HepG2 (cell line): ENCODE data around the gene ARHGAP10. TPM values are rescaled to one million over a fixed set of nuclear protein-coding genes. Genes with fewer than 3 reads are reported as not detected.

Source experiments
- ATAC-seq: fragments of 200-7000 bp; cut with Tn5 transposase; 3 replicates; pipeline ENCODE4 v1.9.1; 2020; ENCODE audit warnings: mild to moderate bottlenecking, moderate library complexity
- BruUV-seq: library from RNA; stranded (reverse); fragments of 400-500 nt; replicated peaks from 2 replicates; lab custom pipeline; 2021; lab: Mats Ljungman, UMichigan
- CTCF ChIA-PET: fragments of 300-600 bp; formaldehyde crosslinking; extraction: SDS; loops from one replicate; lab custom pipeline; 2021; ENCODE audit warnings: low total read pairs, inconsistent platforms, low intra/inter-chr PET ratio; lab: Yijun Ruan, JAX
- POLR2A ChIA-PET: fragments of 350-600 bp; sonication (Branson Sonifier 250); formaldehyde crosslinking; loops from one replicate; lab custom pipeline; 2020; ENCODE audit warnings: antibody characterized with exemption, inconsistent platforms; lab: Yijun Ruan, JAX
- DNase-seq: peaks from one replicate; pipeline ENCODE4 v3.0.0-alpha.2; 2015; ENCODE audit warnings: low spot score
- FAIRE-seq: peaks from 3 replicates; lab custom pipeline; 2011; peaks lifted over from hg19 to GRCh38; lab: Jason Lieb, UNC
- H2AFZ ChIP-seq: one replicate; pipeline ENCODE4 v1.6.1; 2011; ENCODE audit warnings: low read length, inconsistent platforms
- H3K27ac ChIP-seq: fragments of 300-600 bp; 3 replicates; pipeline ENCODE4 v1.8.0; 2011; ENCODE audit warnings: mixed run types, mild to moderate bottlenecking, mixed read lengths, low read length, inconsistent platforms; ENCODE audit not compliant: insufficient read depth; ENCODE audit errors: extremely low read length
- H3K27me3 ChIP-seq, 2 experiments: fragments of 200-600 bp in 1 of 2; 2 replicates in 1 of 2; 3 replicates in 1 of 2; pipeline versions ENCODE4 v1.6.0 to v1.8.0; 2011; ENCODE audit warnings: low read length in 2 of 2, mild to moderate bottlenecking in 2 of 2, moderate library complexity in 2 of 2, inconsistent platforms in 1 of 2; ENCODE audit not compliant: insufficient read depth in 2 of 2, control insufficient read depth in 1 of 2
- H3K36me3 ChIP-seq, 2 experiments: fragments of 200-600 bp in 1 of 2; replicated peaks in 1 of 2; 2 replicates in 1 of 2; 3 replicates in 1 of 2; pipeline versions ENCODE4 v1.5.1 to v1.8.0; 2011; ENCODE audit warnings: low read length in 2 of 2, inconsistent platforms in 1 of 2; ENCODE audit not compliant: insufficient read depth in 2 of 2, control insufficient read depth in 1 of 2
- H3K4me1 ChIP-seq: 2 replicates; pipeline ENCODE4 v1.5.1; 2012; ENCODE audit warnings: low read length, inconsistent platforms; ENCODE audit not compliant: insufficient read depth
- H3K4me2 ChIP-seq: 2 replicates; pipeline ENCODE4 v1.6.0; 2011; ENCODE audit warnings: low read depth, low read length, inconsistent platforms
- H3K4me3 ChIP-seq, 3 experiments: fragments of 200-600 bp in 1 of 3; sonication (generic), shearing (Covaris generic) in 1 of 3; replicated peaks in 1 of 3; 2 replicates each; pipeline ENCODE4 v1.5.1; 2011 to 2016; ENCODE audit warnings: low read length in 3 of 3, inconsistent platforms in 2 of 3, low read depth in 2 of 3, mild to moderate bottlenecking in 2 of 3, control low read depth in 1 of 3, mixed read lengths in 1 of 3; ENCODE audit not compliant: insufficient read depth in 1 of 3
- H3K79me2 ChIP-seq: one replicate; pipeline ENCODE4 v1.6.1; 2011; ENCODE audit warnings: low read length, inconsistent platforms; ENCODE audit not compliant: insufficient read depth
- H3K9ac ChIP-seq: 2 replicates; pipeline ENCODE4 v1.6.0; 2011; ENCODE audit warnings: mild to moderate bottlenecking, low read depth, low read length, inconsistent platforms; ENCODE audit not compliant: insufficient read depth
- H3K9me3 ChIP-seq: 2 replicates; pipeline ENCODE4 v1.5.1; 2012; ENCODE audit warnings: mild to moderate bottlenecking, low read length
- H4K20me1 ChIP-seq: 2 replicates; pipeline ENCODE4 v1.6.0; 2011; ENCODE audit warnings: inconsistent platforms, mild to moderate bottlenecking, low read length, moderate library complexity; ENCODE audit not compliant: insufficient read depth
- BRCA1 ChIP-seq: sonication (generic); formaldehyde crosslinking; IDR thresholded peaks from 2 replicates; pipeline ENCODE4 v1.4.0; 2020; ENCODE audit warnings: missing genetic modification reagents
- JARID2 ChIP-seq: sonication (generic); formaldehyde crosslinking; IDR thresholded peaks from 2 replicates; pipeline ENCODE4 v1.8.1; 2023; ENCODE audit warnings: missing genetic modification reagents, inconsistent platforms; ENCODE audit not compliant: insufficient replicate concordance
- KLF13 ChIP-seq: sonication (generic); formaldehyde crosslinking; IDR thresholded peaks from 2 replicates; pipeline ENCODE4 v1.4.0; 2020; ENCODE audit warnings: mild to moderate bottlenecking, missing genetic modification reagents
- MED8 ChIP-seq: sonication (generic); formaldehyde crosslinking; IDR thresholded peaks from 2 replicates; pipeline ENCODE4 v1.8.1; 2023; ENCODE audit warnings: mild to moderate bottlenecking, missing genetic modification reagents; ENCODE audit not compliant: insufficient replicate concordance
- NR3C1 ChIP-seq: sonication (generic); formaldehyde crosslinking; IDR thresholded peaks from 2 replicates; pipeline ENCODE4 v1.4.0; 2020; ENCODE audit warnings: missing genetic modification reagents
- PRMT3 ChIP-seq: sonication (generic); formaldehyde crosslinking; IDR thresholded peaks from 2 replicates; pipeline ENCODE4 v1.8.1; 2022; ENCODE audit warnings: low read depth, mild to moderate bottlenecking, moderate library complexity, missing genetic modification reagents, borderline replicate concordance
- ZNF121 ChIP-seq: sonication (generic); formaldehyde crosslinking; IDR thresholded peaks from 2 replicates; pipeline ENCODE4 v1.5.0; 2020; ENCODE audit warnings: mild to moderate bottlenecking, missing genetic modification reagents
- ZNF468 ChIP-seq: sonication (generic); formaldehyde crosslinking; IDR thresholded peaks from 2 replicates; pipeline ENCODE4 v1.8.0; 2022; ENCODE audit warnings: mild to moderate bottlenecking, moderate library complexity, missing genetic modification reagents
- ZXDC ChIP-seq: sonication (generic); formaldehyde crosslinking; IDR thresholded peaks from 2 replicates; pipeline ENCODE4 v1.5.0; 2020; ENCODE audit warnings: mild to moderate bottlenecking, missing genetic modification reagents
- WGBS: methylation state at CpG from one replicate; pipeline ENCODE4 v1.1.6; 2017; ENCODE audit warnings: low lambda C conversion rate; 5-methylcytosine and 5-hydroxymethylcytosine counted together
- in situ Hi-C: cut with HindIII; loops from 2 replicates; pipeline ENCODE4 v1.10.0; 2017; ENCODE audit warnings: low pct_unique_long_range_greater_than_20kb; ENCODE audit not compliant: extremely low pct_ligation_motif_present
- intact Hi-C: fragments of 100-400 bp; cut with micrococcal nuclease; formaldehyde crosslinking; loops from one replicate; pipeline ENCODE4 v1.10.0; 2022; ENCODE audit not compliant: unreplicated experiment
- polyA plus RNA-seq, 8 experiments: library from polyadenylated mRNA; depleted of rRNA in 3 of 8; stranded (reverse) in 7 of 8; unstranded in 1 of 8; fragments of >200 nt; fragmentation: Illumina TruSeq in 4 of 8; extraction: Trizol in 4 of 8; gene quantifications; 2 replicates each; pipeline versions ENCODE4 v1.2.1 to v1.2.3, GENCODE V29; 2011 to 2016; ENCODE audit warnings: low read depth in 4 of 8, missing spikeins in 1 of 8, mixed read lengths in 1 of 8; ENCODE audit not compliant: insufficient read depth in 1 of 8
- total RNA-seq, 5 experiments: library from RNA; depleted of rRNA; stranded (reverse); fragments of >200 nt; fragmentation: Illumina TruSeq; extraction: Trizol; gene quantifications; 2 replicates each; pipeline ENCODE4 v1.2.3, GENCODE V29; 2016; ENCODE audit warnings: low read depth in 1 of 5
- TF ChIP-seq, protein P1 (sequence below): sonication (generic); formaldehyde crosslinking; IDR thresholded peaks from 2 replicates; pipeline ENCODE4 v1.4.0; 2020; ENCODE audit warnings: mild to moderate bottlenecking, missing genetic modification reagents
- TF ChIP-seq, protein P2 (sequence below): sonication (generic); formaldehyde crosslinking; IDR thresholded peaks from 2 replicates; pipeline ENCODE4 v1.4.0; 2020; ENCODE audit warnings: mild to moderate bottlenecking, missing genetic modification reagents

Gene ARHGAP10
- total and polyA plus RNA-seq, 2 of the 13 experiments (the other 11 are each of a cell fraction or from before 2014, with no cell fraction given) = 0.45 to 1.6 TPM

DNA sequence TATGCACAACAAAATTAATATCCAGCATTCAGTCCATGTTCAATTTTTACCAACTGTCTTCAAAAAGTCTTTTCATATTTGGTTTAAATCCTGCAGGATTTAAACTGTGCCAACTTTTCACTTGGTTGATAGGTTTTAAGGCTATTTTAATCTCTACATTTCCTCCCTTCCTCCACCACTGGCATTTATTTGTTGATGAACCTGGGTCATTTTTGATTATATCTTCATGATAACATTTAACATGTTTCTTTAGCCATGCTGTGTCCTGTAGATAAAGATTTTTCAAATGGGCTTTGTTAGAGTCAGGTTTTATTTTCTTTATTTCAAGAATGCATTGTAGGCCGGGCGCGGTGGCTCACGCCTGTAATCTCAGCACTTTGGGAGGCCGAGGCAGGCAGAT lies 216.4 kb downstream of the ARHGAP10 start:
- no peak for FAIRE-seq
- Histone ChIP-seq H3K27ac (no peak overlapping the region), H3K79me2 (no peaks in the 10 kb centered on the region)
- TF ChIP-seq ZNF468 (CRISPR knock-in tag) = no peak
- no peak for TF ChIP-seq NR3C1 (CRISPR knock-in tag)
- TF ChIP-seq PRMT3 (CRISPR knock-in tag) = no peak
- TF ChIP-seq BRCA1 (CRISPR knock-in tag) = no peak
- TF ChIP-seq MED8 (CRISPR knock-in tag) = no peak
- TF ChIP-seq KLF13 (CRISPR knock-in tag) = no peak
- TF ChIP-seq, protein P1, sequence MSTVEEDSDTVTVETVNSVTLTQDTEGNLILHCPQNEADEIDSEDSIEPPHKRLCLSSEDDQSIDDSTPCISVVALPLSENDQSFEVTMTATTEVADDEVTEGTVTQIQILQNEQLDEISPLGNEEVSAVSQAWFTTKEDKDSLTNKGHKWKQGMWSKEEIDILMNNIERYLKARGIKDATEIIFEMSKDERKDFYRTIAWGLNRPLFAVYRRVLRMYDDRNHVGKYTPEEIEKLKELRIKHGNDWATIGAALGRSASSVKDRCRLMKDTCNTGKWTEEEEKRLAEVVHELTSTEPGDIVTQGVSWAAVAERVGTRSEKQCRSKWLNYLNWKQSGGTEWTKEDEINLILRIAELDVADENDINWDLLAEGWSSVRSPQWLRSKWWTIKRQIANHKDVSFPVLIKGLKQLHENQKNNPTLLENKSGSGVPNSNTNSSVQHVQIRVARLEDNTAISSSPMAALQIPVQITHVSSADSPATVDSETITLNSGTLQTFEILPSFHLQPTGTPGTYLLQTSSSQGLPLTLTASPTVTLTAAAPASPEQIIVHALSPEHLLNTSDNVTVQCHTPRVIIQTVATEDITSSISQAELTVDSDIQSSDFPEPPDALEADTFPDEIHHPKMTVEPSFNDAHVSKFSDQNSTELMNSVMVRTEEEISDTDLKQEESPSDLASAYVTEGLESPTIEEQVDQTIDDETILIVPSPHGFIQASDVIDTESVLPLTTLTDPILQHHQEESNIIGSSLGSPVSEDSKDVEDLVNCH (CRISPR knock-in tag) = no peak
- no peak for TF ChIP-seq ZNF121 (CRISPR knock-in tag)
- TF ChIP-seq, protein P2, sequence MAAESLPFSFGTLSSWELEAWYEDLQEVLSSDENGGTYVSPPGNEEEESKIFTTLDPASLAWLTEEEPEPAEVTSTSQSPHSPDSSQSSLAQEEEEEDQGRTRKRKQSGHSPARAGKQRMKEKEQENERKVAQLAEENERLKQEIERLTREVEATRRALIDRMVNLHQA (CRISPR knock-in tag) = no peak
- no peak for TF ChIP-seq ZXDC (CRISPR knock-in tag)
- TF ChIP-seq JARID2 (CRISPR knock-in tag) = no peak
- TF ChIP-seq, all 625 proteins: peak for 0
- Histone ChIP-seq H3K36me3 (no peaks in the 10 kb centered on the region), H3K9me3 (no peaks in the 10 kb centered on the region), H3K9ac (no peak overlapping the region), H4K20me1 (no peaks in the 10 kb centered on the region), H3K4me3 (no peak overlapping the region), H3K4me1 (no peaks in the 10 kb centered on the region), H3K27me3 (no peaks in the 10 kb centered on the region), H2AFZ (no peak overlapping the region), H3K4me2 (no peak overlapping the region)
- 85% methylated on average over 5 of the region's 5 CpGs for WGBS
- no TSS peak for BruUV-seq
- DNase-seq (no peak), ATAC-seq (no peak)
- in situ Hi-C loops = no loop called here
- intact Hi-C loops = no loop called here
- POLR2A ChIA-PET = no interaction called here
- CTCF ChIA-PET = no interaction called here
